ENCODE data around the gene SFXN3. TPM values are rescaled to one million over a fixed set of nuclear protein-coding genes. Genes with fewer than 3 reads are reported as not detected.

The SFXN3 gene
- total RNA-seq, 2 experiments from 2014 or later: 91.4 to 95.0 TPM

GRCh38 chr10:101060036-101060950, 29.3 kb downstream of the SFXN3 start:
- peak; percentile 91 for DNase-seq
- CTCF ChIA-PET: interaction anchor here (0.5 to 23.6 kb wide), 11 partner anchors 9 to 992 kb away, joined by 3 to 515 read pairs (median 5); partner anchors contain the start of genes PDZD7 and SFXN3
- H3K27ac Mint-ChIP-seq: peak overlapping the region; percentile 83
- peak overlapping the region; percentile 84 for H3K4me3 Mint-ChIP-seq
- H3K9me3 Mint-ChIP-seq: no peaks in the 10 kb centered on the region
- H3K4me1 Mint-ChIP-seq: peaks cover 48% of the 10 kb centered on the region
- H3K27me3 Mint-ChIP-seq: peaks cover 23% of the 10 kb centered on the region
- POLR2A ChIA-PET: interaction anchor here (0.7 to 6.4 kb wide), 8 partner anchors 10 to 82 kb away, joined by 3 to 44 read pairs (median 4); partner anchors contain the start of genes PDZD7 and SFXN3
- peaks cover 13% of the 10 kb centered on the region for H3K36me3 Mint-ChIP-seq (ENCODE audit: low read depth)

GRCh38 chr10:101060951-101061623, 30.1 kb downstream of the SFXN3 start:
- POLR2A ChIA-PET: interaction anchor here (0.7 to 6.4 kb wide), 12 partner anchors 10 to 525 kb away, joined by 3 to 44 read pairs (median 4); partner anchors contain the start of genes HIF1AN, PDZD7 and SFXN3
- CTCF ChIA-PET: interaction anchor here (0.6 to 23.6 kb wide), 13 partner anchors 8 to 81 kb away, joined by 3 to 515 read pairs (median 5); partner anchors contain the start of genes PDZD7 and SFXN3
- Mint-ChIP-seq H3K4me3 (peak overlapping the region; percentile 84), H3K27ac (peak overlapping the region; percentile 83), H3K36me3 (ENCODE audit: low read depth) (peaks cover 13% of the 10 kb centered on the region), H3K9me3 (no peaks in the 10 kb centered on the region), H3K27me3 (peaks cover 30% of the 10 kb centered on the region), H3K4me1 (peaks cover 52% of the 10 kb centered on the region)
- peak; percentile 92 for DNase-seq

DNA sequence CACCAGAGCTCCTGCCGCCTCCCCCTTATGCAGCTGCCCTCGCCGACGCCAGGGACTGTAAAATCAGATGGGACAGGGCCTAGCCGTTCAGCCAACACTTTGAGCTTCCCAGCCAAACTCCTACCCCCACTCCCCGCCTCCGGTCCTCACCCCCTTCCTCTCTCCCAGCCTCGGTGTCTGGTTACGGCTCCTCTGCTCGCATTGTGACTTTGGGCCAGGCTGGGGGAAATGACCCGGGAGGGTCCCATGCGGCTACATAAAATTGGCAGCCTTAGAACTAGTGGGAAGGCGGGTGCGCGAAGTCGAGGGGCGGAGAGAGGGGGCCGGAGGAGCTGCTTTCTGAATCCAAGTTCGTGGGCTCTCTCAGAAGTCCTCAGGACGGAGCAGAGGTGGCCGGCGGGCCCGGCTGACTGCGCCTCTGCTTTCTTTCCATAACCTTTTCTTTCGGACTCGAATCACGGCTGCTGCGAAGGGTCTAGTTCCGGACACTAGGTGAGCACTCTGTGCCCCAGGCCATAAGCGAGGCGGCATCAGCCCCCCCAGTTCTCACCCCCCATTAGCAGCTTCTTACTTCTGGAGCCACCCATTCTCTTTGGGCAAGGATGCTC, 30.7 kb downstream of the SFXN3 start, which contains the start of gene KAZALD1:
KAZALD1 (plus strand) TSS at position 366 of the 608 bp plus-strand sequence. CDS start 604 bp downstream, outside the sequence.
- ChIA-PET POLR2A (interaction anchor here (0.7 to 6.4 kb wide), 11 partner anchors 10 to 526 kb away, joined by 3 to 44 read pairs (median 4); partner anchors contain the start of genes HIF1AN, PDZD7 and SFXN3), CTCF (interaction anchor here (0.7 to 23.6 kb wide), 7 partner anchors 9 to 80 kb away, joined by 3 to 515 read pairs (median 4); partner anchors contain the start of genes PDZD7 and SFXN3)
- no peaks in the 10 kb centered on the region for H3K9me3 Mint-ChIP-seq
- peaks cover 36% of the 10 kb centered on the region for H3K27me3 Mint-ChIP-seq
- H3K4me1 Mint-ChIP-seq: peaks cover 53% of the 10 kb centered on the region
- H3K36me3 Mint-ChIP-seq (ENCODE audit: low read depth): peaks cover 9% of the 10 kb centered on the region
- no peak for DNase-seq
- H3K27ac Mint-ChIP-seq: peak within 1 kb of the TSS; percentile 83
- peak within 1 kb of the TSS; percentile 84 for H3K4me3 Mint-ChIP-seq

GRCh38 chr10:101062232-101063049, 31.4 kb downstream of the SFXN3 start:
- H3K27ac Mint-ChIP-seq: no peak overlapping the region
- H3K36me3 Mint-ChIP-seq (ENCODE audit: low read depth): peaks cover 3% of the 10 kb centered on the region
- H3K27me3 Mint-ChIP-seq: peaks cover 41% of the 10 kb centered on the region
- ChIA-PET POLR2A (interaction anchor here (0.6 to 6.4 kb wide), 9 partner anchors 11 to 527 kb away, joined by 3 to 44 read pairs (median 4); partner anchors contain the start of genes HIF1AN, PDZD7 and SFXN3), CTCF (interaction anchor here (0.7 to 23.6 kb wide), 7 partner anchors 9 to 80 kb away, joined by 3 to 515 read pairs (median 4); partner anchors contain the start of genes PDZD7 and SFXN3)
- DNase-seq: peak; percentile 61
- H3K9me3 Mint-ChIP-seq: no peaks in the 10 kb centered on the region
- H3K4me1 Mint-ChIP-seq: peaks cover 52% of the 10 kb centered on the region
- peak overlapping the region; percentile 37 for H3K4me3 Mint-ChIP-seq

- H3K36me3 Mint-ChIP-seq (ENCODE audit: low read depth): no peaks in the 10 kb centered on the region
- ChIA-PET CTCF (interaction anchor here (1.2 to 23.6 kb wide), 4 partner anchors 18 to 78 kb away, joined by 4 to 515 read pairs (median 9); partner anchors contain the start of genes PDZD7 and SFXN3), POLR2A (interaction anchor here (1.1 to 6.4 kb wide), 3 partner anchors 12 to 22 kb away, joined by 4 to 44 read pairs (median 6); no protein-coding TSS in a partner anchor)
- H3K27me3 Mint-ChIP-seq: peaks cover 46% of the 10 kb centered on the region
- H3K27ac Mint-ChIP-seq: no peak overlapping the region
- no peaks in the 10 kb centered on the region for H3K9me3 Mint-ChIP-seq
- peaks cover 54% of the 10 kb centered on the region for H3K4me1 Mint-ChIP-seq
- no peak for DNase-seq
- no peak overlapping the region for H3K4me3 Mint-ChIP-seq
These were observed 32.1 kb downstream of the SFXN3 start for GRCh38 chr10:101063050-101063525.

GRCh38 chr10:101063548-101064414, 32.7 kb downstream of the SFXN3 start:
- H3K9me3 Mint-ChIP-seq: no peaks in the 10 kb centered on the region
- H3K27me3 Mint-ChIP-seq: peaks cover 46% of the 10 kb centered on the region
- no peak overlapping the region for H3K4me3 Mint-ChIP-seq
- peaks cover 50% of the 10 kb centered on the region for H3K4me1 Mint-ChIP-seq
- ChIA-PET CTCF (interaction anchor here (1.2 to 23.6 kb wide), 5 partner anchors 19 to 78 kb away, joined by 4 to 515 read pairs (median 8); partner anchors contain the start of genes PDZD7 and SFXN3), POLR2A (interaction anchor here (1.8 to 6.4 kb wide), 2 partner anchors 13 to 22 kb away, joined by 4 to 44 read pairs; no protein-coding TSS in a partner anchor)
- no peak overlapping the region for H3K27ac Mint-ChIP-seq
- H3K36me3 Mint-ChIP-seq (ENCODE audit: low read depth): no peaks in the 10 kb centered on the region
- no peak for DNase-seq

DNA sequence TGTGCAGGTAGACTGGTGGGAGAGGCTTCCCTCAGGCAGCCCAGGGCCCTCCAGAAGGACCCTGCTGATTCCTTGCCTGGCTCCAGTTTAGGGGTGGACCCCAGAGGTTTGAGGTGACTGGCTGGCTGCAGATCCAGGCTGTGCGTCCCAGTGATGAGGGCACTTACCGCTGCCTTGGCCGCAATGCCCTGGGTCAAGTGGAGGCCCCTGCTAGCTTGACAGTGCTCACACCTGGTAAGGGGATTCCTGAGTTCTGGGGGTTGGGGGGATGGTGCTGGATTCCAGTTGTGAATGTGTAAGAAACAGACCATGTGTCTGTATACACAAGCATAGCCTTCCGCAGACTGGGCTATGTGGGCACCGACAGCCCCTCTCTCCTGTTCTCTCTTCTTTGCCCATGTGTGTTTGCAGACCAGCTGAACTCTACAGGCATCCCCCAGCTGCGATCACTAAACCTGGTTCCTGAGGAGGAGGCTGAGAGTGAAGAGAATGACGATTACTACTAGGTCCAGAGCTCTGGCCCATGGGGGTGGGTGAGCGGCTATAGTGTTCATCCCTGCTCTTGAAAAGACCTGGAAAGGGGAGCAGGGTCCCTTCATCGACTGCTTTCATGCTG, 33.5 kb downstream of the SFXN3 start:
- H3K4me3 Mint-ChIP-seq: no peak overlapping the region
- CTCF ChIA-PET: interaction anchor here (1.0 to 23.6 kb wide), 8 partner anchors 10 to 78 kb away, joined by 3 to 515 read pairs (median 7); partner anchors contain the start of genes PDZD7 and SFXN3

DNA sequence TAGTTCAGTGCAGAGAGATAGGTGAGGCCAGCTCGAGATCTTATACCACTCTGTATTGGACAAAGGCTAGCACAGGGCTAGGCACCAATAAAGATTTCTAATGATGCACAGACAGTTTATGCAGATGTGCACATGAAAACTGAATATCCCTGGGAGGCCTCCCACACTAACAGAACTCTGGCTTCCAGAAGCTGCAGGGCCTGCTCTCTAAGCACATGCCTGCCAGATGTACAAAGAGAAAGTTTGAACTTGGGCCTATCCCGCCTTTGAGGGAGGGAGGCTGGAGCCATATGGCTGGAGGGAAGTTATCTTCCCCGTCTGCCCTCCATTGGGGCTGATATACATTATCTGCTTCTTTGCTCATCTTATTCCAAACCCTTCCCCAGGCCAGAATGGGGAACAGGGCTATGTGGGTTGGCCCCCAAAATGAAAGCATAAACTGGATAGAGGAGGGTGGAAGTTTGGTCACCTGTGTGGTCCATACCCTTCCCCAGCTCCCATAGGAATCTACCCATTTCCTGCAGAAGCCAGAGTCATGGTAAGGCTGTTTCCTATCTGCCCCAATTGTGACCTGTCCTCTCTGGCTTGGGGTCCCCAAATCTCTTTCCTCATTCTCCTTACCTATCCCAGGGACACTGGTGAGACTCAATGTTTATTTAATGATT, 34.6 kb downstream of the SFXN3 start:
- Mint-ChIP-seq H3K4me3 (no peak overlapping the region), H3K9me3 (no peaks in the 10 kb centered on the region), H3K27me3 (peaks cover 46% of the 10 kb centered on the region), H3K4me1 (peaks cover 37% of the 10 kb centered on the region), H3K27ac (no peak overlapping the region), H3K36me3 (ENCODE audit: low read depth) (no peaks in the 10 kb centered on the region)
- POLR2A ChIA-PET: no interaction called here
- CTCF ChIA-PET: interaction anchor here (1.2 to 23.6 kb wide), 6 partner anchors 8 to 76 kb away, joined by 3 to 515 read pairs (median 8); no protein-coding TSS in a partner anchor
- DNase-seq: no peak

More for the DNA sequence above, 33.5 kb downstream of the SFXN3 start:
- no peaks in the 10 kb centered on the region for H3K9me3 Mint-ChIP-seq
- no peak overlapping the region for H3K27ac Mint-ChIP-seq
- peaks cover 44% of the 10 kb centered on the region for H3K4me1 Mint-ChIP-seq
- peaks cover 46% of the 10 kb centered on the region for H3K27me3 Mint-ChIP-seq
- H3K36me3 Mint-ChIP-seq (ENCODE audit: low read depth): no peaks in the 10 kb centered on the region
- no peak for DNase-seq
- POLR2A ChIA-PET: interaction anchor here (1.8 kb wide), 1 partner anchor 14 kb away, joined by 4 read pairs; no protein-coding TSS in a partner anchor

GRCh38 chr10:101066146-101066895, 35.3 kb downstream of the SFXN3 start:
- Mint-ChIP-seq H3K9me3 (no peaks in the 10 kb centered on the region), H3K4me3 (peak overlapping the region; percentile 47), H3K27me3 (peaks cover 46% of the 10 kb centered on the region), H3K4me1 (peaks cover 36% of the 10 kb centered on the region), H3K27ac (no peak overlapping the region), H3K36me3 (ENCODE audit: low read depth) (no peaks in the 10 kb centered on the region)
- DNase-seq: peak; percentile 50
- ChIA-PET CTCF (interaction anchor here (0.7 to 23.6 kb wide), 6 partner anchors 9 to 76 kb away, joined by 3 to 515 read pairs (median 8); partner anchors contain the start of genes PDZD7 and SFXN3), POLR2A (interaction anchor here (0.9 to 1.0 kb wide), 2 partner anchors 25 to 33 kb away, joined by 3 read pairs; no protein-coding TSS in a partner anchor)

Measured in activated CD4-positive, alpha-beta memory T cell treated with anti-CD3 and anti-CD28 coated beads, Interleukin-2, amount 10 ng/mL, durations not matched to agents 7 days and 5 days (primary cell).